Measurements from ENCODE around the gene FBXO4.
"Not testable (repeated sequence)": the region's sequence is repeated elsewhere in the genome, so short reads cannot be mapped to it uniquely, and the experiment has no call there.

Gene FBXO4

GRCh38 chr5:41978676-41979075 lies 53.6 kb downstream of the FBXO4 start:
- no peak for DNase-seq (ENCODE audit: extremely low read depth in 1 of 2, low read depth in 1 of 2)

DNA sequence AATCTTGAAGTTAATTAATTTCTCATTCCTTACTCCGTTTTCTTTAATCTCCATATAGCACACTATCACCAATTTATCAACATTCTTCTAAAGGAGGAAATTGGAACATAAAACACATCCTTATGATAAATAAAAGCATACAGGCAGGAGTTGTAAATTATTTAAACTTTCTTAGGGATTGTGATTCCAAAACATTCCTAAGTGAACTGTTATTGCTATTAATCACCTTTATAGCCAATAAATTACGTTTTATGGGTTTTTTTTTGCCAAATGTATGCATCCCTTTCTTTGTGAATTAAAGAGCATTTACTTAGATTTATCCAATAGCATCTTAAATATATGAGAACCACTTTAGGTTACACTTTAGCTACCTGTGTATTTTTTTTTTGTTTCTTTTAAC lies 55.3 kb downstream of the FBXO4 start:
- DNase-seq (ENCODE audit: extremely low read depth in 1 of 2, low read depth in 1 of 2), result no peak

GRCh38 chr5:41980870-41981269 lies 55.8 kb downstream of the FBXO4 start:
- DNase-seq (ENCODE audit: extremely low read depth in 1 of 2, low read depth in 1 of 2), result no peak

- DNase-seq (ENCODE audit: extremely low read depth in 1 of 2, low read depth in 1 of 2), result not testable (repeated sequence)
Measured at GRCh38 chr5:41982858-41983257, 57.8 kb downstream of the FBXO4 start.

GRCh38 chr5:41983284-41983683 lies 58.2 kb downstream of the FBXO4 start:
- no peak for DNase-seq (ENCODE audit: extremely low read depth in 1 of 2, low read depth in 1 of 2)

DNA sequence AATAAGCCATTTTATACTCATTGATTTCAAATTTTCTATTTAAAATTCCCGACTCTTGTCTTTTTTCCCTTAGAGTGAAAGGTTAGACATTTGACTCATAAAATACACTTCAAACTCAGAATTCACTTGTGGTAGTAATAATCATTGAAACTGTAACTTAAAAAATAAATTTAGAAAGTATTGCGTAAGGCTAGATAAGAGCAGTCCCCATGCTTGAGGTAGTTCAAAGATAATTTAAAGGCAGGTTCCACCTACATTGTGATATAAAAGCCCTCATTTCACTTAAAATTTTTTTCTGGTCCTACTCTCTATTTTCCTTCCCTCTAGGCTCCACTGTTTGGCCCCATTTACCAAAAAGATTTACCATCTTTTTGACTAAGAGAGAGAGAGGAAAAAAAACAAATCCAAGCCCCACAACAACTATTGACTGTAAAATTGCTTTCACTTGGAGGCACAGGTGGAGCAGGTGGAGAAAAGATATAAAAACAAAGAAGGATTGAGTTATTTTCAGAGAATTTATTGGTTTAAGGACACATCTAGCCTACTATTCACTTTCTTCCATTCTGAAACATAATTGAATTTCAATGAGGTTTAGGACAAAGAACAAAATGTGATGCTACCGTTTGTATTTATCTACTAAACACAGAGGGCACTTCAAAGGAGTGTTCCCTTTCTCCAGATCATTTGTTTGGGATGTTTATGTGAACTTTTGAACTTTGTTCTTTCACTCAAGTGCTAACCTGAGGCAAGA lies 61.0 kb downstream of the FBXO4 start:
- no peak for DNase-seq (ENCODE audit: extremely low read depth in 1 of 2, low read depth in 1 of 2)
